SKM-1 treated with dmso at 0.1 percent for 144 hours (cell line): ENCODE results near the gene SPTAN1.

Experiments used
- DNase-seq: peaks from one replicate; lab custom pipeline; 2025; ENCODE audit not compliant: unreplicated experiment; lab: John Stamatoyannopoulos, UW

Gene SPTAN1

DNA sequence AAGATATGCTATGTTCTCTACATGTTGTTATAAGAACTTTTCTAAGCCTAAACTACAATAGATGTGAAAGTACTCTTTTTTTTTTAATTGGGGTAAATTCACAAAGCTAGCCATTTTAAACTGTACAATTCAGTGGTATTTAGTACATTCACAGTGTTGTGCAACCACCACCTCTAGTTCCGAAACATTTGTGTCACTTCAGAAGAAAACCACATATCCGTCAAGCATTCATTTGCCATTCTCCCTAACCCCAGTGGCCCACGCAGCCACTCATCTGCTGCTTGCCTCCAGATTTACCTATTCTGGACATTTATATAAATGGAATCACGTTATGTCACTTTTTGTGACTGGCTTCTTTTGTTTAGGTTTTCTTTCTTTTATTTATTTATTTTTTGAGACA is 43.1 kb downstream of the SPTAN1 start:
- DNase-seq: no peak

DNA sequence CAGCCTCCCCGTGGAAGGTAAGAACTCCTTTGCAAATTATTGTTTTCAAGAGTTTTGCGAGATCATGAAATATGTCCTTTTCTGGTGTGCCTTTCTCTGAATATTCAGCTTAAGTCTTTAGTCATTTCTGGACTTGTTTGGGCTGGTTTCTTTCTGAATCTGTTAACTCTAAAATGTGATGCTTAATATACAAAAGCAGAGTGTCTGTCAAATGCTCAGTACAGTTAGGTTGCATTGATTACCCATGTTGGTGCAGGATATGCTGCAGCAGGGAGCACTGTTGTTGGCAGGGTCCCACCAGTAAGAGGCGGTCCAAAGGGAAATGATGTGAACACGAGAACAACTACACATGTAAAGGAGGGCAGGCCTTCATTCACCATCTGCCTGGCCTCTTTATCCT is 47.7 kb downstream of the SPTAN1 start:
- DNase-seq: no peak

DNA sequence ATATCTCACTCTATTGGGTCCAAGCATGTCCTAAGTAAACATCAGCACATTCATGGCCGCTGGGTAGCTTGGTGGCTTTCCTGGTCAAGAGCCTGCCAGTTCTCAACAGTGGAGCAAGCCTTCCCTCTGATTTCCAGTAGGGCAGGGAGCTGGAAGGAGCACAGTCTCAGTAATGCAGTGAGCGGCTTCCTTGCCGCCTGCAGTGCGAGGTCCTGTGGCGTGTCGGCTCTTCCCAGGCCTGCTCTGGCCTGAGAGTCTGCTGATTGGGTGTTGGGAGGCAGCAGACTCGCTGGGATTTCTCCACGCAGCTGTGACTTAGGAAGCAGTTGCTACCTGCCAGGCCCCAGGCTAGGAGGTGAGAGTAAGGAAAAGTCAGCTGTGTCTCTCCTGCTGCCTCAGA is 51.3 kb downstream of the SPTAN1 start:
- DNase-seq: no peak

DNA sequence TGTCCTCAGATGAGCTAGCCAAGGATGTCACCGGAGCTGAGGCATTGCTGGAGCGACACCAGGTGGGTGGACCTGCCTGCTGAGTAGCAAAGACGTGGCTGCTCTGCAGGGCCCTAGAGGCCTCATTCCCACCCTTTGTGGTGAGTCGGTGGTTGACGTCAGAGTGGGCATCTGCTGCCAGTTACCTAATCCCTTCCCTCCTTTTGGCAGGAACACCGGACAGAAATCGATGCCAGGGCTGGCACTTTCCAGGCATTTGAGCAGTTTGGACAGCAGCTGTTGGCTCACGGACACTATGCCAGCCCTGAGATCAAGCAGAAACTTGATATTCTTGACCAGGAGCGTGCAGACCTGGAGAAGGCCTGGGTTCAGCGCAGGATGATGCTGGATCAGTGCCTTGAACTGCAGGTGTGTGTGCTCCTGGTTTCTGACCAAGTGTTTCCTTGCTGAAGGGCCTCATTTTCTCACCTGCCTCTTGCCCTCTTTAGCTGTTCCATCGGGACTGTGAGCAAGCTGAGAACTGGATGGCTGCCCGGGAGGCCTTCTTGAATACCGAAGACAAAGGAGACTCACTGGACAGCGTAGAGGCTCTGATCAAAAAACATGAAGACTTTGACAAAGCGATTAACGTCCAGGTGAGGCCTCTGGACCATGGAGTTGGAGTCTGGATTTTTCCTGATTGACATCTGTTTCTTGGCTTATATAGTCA is 55.4 kb downstream of the SPTAN1 start:
- no peak for DNase-seq

DNA sequence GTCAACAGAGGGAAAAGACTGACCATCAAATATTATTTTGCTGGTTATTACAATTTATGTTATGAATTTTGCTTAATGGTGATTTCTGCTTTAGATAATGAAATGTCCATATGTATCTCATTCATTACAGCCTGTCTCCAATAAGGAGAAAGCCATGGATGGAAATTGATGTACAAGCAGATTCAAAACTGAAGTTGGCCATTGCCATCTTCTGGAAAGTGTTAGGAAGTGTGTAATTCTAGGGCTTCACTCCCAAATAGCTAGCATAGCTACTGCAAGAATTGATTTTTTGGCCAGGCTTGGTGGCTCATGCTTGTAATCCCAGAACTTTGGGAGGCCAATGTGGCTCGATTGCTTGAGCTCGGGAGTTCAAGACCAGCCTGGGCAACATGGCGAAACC is 58.5 kb downstream of the SPTAN1 start:
- no peak for DNase-seq

DNA sequence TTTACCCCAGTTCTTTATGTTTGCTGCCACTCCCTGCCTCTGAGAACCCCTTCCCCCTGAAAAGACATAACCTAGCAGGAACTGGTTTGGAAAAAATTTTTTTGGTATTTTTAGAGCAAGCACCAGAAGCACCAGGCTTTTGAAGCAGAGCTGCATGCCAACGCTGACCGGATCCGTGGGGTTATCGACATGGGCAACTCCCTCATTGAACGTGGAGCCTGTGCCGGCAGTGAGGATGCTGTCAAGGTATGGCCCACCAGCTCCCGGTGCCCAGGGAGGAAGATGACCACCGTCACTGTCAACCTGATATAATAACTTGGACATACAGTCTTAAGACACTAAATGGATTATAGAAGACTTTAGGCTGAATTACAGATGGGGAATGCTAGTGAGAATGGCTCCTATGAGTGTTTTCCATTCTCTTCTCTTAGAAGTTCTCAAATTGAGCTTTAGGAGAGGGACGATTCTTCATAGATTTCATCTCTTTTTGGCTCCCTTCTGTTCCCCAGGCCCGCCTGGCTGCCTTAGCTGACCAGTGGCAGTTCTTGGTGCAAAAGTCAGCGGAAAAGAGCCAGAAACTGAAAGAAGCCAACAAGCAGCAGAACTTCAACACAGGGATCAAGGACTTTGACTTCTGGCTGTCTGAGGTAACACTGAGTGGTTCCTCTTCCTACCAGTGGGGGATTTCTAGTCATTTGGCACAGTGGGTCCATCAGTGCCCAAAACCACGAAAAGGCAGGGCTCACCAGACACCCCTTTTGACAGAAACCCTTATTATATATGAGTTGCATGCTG is 59.4 kb downstream of the SPTAN1 start:
- no peak for DNase-seq

DNA sequence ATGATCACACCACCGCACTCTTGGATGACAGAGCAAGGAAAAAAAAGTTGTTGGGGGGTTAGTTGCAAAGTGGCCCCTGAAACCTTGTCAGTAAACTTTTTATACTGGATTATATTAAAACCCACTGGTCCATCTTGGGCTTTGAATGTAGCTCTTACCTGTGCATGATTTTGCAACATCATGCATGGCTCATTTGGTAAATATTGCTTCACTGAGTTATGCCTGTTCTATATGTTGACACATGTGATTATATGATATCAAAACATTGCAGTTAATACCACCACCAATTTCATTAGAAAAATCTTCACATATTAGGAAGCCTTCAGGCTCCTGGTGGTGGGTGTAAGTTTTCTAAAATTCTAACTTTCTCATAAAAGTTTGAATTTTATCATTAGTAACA is 62.3 kb downstream of the SPTAN1 start:
- no peak for DNase-seq

DNA sequence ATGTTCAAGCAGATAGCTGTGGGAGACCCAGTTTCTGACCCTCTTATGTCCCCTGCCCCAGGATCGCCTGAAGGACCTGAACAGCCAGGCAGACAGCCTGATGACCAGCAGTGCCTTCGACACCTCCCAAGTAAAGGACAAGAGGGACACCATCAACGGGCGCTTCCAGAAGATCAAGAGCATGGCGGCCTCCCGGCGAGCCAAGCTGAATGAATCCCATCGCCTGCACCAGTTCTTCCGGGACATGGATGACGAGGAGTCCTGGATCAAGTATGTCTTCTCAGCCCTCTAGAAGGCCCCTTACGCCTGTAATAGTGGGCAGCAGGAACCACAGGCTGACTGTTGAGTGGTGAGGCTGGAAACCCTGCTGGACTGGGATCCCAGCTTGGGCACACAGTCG is 63.2 kb downstream of the SPTAN1 start:
- no peak for DNase-seq

DNA sequence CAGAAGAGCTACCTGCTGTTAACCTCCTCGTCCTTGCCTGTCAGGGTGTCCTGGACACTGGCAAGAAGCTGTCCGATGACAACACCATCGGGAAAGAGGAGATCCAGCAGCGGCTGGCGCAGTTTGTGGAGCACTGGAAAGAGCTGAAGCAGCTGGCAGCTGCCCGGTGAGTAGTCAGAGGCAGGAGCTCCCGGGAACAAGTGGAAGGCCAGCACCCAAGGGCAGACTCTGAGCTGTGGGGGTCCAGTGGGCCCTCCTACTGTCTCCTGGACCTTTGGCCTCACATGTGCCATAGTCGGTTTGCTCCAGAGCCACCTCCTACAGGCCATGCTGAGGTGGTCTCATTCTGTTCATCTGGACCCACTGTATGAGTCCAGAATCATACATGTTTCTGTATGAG is 65.6 kb downstream of the SPTAN1 start:
- DNase-seq: no peak

DNA sequence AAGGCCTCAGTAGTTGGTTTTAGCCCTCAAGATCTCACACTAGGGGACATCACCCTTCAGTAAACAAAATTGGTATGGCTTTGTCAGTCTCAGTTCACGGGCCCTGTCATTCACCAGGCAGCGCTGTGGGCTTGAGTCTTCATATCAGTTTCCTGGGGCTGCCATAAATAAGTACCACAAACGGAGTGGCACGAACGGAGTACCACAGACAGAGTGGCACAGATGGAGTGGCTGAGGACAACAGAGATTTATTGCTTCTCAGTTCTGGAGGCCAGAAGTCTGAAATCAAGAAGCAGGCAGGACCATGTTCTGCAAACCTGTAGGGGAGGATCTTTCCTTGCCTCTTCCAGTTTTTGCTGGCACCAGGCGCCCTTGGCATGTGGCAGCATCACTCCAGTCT is 66.7 kb downstream of the SPTAN1 start:
- no peak for DNase-seq

DNA sequence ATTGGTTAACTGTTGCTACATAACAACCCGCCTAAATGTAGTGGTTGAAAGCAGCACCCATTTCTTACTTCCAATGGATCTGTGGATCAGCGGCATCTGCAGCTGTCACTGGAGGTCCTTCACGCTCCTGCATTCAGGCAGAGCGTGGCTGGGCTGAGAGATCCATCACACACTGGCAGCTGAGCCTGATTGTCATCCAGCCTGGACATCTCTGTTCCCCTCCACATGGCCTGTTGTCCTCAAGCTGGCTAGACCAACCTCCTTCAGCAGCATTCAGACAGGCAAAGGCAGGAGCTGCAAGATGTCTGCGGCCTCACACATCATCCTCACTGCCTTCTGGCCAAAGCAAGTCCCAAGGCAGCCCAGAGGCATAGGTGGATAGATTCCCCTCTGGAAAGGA is 67.4 kb downstream of the SPTAN1 start:
- DNase-seq: no peak

DNA sequence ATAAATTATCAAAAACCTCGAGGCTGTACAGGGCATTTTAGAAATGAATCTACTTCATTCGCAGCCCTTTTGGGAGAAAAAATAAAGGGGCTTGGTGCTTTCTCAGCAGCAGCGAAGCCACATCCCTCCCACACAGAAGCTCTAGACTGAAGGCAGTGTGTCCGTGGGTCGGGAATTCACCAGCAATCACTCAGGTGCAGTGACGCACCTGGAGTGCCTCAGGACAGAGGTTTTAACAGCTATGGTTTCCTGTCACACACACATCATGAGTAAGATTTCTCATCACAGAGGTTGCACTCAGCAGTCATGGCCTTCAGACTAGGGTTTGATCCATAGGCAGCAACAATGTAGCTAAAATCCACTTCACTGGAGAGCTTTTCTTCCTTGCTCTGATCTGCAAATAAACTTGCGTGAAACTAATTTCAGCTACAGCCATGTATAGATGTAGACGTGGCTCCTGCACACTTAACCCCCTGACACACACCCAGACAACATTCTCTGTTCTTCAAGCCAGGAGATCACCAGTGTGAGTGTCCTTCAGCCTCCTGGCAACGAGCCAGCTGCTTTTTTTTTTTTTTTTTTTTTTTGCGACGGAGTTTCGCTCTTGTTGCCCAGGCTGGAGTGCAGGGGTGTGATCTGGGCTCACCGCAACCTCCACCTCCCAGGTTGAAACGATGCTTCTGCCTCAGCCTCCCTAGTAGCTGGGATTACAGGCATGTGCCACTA is 69.5 kb downstream of the SPTAN1 start:
- DNase-seq: no peak

DNA sequence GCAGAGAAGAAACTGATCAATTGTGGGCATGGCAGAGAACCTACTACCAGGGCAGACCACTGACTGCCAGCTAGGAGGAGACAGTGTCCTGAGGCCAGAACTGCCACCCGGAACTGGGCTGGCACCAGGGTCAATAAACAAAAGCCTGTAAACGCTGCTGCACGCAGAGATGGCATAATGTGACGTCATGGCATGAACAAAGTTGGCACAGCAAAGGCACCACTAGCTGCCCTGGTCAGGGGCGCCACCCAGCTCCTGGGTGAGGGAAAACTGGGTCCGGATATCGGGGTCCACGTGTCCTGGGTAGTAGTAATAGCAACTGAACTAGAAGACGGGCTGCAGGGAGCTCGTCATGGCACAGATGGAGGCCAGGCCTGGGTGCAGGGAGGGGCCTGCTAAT is 72.2 kb downstream of the SPTAN1 start:
- DNase-seq: no peak

DNA sequence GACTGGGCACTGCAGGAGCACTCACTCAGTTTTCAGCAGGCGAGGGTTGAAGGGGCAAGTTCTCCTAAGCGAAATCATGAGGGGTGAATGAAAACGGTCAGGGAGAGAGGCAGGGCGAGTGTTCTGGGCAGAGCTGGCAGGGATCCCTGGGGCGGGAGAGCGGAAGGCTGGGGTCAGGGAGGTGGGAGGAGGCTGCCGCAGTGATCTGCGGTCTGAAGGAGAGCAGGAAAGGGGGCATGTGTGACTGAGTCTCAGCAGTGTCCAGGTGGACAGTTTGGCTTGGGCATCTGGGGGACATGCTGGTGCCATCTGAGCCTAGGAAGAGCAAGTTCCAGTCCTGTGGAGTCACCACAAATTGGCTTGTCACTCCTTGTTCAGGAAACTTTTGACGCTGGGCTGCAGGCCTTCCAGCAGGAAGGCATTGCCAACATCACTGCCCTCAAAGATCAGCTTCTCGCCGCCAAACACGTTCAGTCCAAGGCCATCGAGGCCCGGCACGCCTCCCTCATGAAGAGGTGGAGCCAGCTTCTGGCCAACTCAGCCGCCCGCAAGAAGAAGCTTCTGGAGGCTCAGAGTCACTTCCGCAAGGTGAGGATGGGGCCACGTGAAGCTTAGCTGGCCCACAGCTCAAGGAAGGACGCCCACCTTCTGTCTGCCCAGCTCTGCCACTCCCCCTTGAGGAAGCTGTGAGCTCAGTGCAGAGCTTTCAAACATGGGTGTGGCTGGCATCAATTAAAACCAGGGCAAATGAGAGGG is 73.2 kb downstream of the SPTAN1 start:
- DNase-seq: no peak

DNA sequence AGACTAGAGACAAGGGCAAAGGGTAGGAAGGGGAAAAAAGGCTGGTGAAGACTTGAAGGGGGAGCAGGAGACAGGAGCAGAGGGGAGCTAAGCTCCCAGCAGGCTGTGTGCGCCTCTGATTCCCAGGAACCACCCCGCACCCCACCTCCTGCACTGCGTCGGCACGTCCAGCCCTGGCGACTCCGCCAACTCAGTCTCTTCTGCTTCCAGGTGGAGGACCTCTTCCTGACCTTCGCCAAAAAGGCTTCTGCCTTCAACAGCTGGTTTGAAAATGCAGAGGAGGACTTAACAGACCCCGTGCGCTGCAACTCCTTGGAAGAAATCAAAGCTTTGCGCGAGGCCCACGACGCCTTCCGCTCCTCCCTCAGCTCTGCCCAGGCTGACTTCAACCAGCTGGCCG is 73.8 kb downstream of the SPTAN1 start:
- DNase-seq: no peak

DNA sequence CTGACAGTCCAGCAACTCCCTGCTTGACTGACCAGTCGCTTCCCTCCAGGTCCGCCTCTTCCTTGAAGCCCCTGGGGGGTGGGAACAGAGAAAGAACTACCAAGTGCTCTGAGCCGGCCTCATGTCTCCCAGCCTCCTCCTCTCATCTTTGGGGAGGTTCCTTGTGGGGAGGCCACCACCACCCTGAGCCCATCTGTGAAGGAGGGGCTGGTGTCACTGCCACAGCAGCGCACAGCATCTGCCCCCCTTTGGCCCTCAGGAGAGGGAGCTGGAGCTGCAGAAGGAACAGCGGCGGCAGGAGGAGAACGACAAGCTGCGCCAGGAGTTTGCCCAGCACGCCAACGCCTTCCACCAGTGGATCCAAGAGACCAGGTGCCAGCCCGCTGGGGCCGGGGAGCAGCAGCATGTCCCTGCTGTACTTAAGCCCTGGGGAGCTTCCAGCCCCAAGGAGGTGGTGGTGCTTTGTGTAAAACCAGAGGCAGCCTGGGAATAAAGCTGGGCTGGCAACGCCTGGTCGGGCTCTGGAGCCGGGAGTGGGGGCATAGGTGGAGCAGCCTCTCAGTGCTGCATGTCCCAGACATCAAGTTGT is 74.8 kb downstream of the SPTAN1 start:
- DNase-seq: no peak

DNA sequence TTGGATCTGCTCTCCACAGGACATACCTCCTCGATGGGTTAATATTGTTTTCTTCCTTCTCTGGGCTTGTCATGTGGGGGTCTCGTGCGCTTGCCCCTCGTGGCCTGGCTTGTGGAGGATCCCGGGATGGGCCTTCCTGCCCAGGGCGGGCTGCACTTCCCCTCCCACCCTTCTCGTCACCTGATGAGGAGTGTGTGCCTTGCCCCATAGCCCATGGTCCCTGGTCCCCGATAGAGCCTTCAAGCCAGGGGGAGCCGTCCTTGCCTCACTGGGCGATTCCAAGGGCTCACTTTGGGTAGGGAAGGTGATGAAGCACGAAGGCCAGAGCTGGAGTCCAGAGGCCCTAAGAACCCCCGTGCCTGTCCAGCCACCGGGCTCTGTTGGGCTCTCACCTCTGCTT is 75.5 kb downstream of the SPTAN1 start:
- DNase-seq: no peak

DNA sequence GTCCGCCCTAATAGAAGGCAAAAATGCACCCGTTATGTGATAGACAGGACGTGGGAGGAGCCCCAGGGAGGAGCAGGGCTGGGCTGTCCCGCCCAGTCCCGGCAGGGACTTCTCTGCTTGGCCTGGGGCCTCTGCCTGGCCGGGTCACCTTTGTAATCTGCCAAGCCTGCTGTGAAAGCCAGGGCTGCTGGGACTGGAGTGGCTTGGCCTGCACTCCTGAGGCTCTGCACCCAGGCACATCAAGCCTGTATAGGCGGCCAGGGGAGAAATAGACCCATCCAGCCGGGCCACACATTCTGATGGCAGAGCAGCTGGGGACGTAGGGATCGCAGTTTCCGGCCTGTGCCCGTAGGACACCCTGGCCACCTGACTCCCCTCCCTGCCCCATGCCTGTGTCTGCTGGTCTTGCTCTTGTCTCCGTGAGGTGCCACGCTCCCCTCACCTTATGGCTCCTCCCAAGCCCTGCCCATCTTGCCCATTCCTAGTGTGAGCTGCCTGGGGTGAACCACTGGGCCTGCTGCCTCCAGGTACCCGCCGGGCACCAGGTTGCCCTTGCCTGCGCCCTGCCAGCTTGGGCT is 76.2 kb downstream of the SPTAN1 start:
- DNase-seq: no peak

DNA sequence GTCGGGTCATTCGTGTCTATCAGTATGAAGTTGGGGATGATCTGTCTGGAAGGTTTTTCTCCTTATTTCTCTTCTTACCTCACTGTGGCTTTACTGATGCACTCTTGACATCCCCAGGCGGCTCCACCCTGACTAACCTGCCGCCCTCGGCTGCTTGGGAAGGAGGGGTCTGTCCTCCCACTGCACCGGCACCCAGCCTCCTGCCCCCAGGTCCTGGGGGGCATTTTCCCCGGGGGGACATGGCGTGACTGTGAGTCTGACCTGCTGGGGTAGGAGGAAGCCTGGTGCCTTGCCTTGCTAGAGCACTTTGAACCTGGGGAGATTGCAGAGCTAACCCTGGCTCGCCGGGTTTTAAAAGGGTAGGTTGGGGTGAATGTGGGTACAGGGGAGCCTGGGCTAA is 76.7 kb downstream of the SPTAN1 start:
- no peak for DNase-seq

DNA sequence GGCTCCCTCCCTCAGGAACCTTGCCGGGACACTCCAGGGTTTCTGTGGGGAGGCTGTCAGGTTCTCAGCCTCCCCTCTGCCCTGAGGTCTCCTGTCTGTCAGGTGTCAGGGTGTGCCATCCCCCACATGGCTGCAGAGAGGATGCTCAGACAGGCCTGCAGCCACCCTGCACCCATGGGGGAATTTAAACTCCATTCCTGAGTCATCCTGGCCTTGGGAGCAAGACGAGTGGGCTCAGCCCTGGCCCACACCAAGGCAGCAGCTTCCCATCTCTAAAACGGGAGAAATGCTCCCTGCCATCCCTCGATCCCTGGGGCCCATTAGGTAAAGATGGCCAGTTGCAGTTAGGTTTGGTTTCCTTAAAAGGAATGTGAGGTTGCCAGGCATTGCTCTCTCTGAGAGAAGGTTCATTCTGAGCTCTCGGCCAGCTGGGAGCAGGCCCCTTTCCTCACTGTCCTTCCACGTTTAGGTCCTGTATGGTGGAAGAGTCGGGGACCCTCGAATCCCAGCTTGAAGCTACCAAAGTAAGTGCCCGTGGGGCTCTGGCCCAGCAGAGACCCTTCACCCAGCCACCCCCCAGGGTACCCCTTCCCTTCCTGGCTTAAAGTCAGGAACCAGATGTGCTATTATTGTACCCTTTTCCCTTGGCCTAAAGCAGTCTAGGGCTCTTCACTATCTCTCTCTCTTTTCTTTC is 77.6 kb downstream of the SPTAN1 start:
- DNase-seq: no peak
